ENCODE data around the gene SLC35F3.

- TF ChIP-seq POLR2A (IDR thresholded peaks at IDR 0.05; ENCODE audit: extremely low read depth, insufficient read length), result no peak
- TF ChIP-seq MYC (IDR thresholded peaks at IDR 0.05; ENCODE audit: low read depth, low read length), result no peak
- TF ChIP-seq CTCF (IDR thresholded peaks at IDR 0.05; ENCODE audit: low read depth, low read length), result no peak
Measured at GRCh38 chr1:233951804-233952203, 47.3 kb downstream of the SLC35F3 start.

All from NB4 (cell line).